GM19023 (cell line): ENCODE data around the gene PADI6.

Source experiments
- ATAC-seq: cut with Tn5 transposase; IDR thresholded peaks from one replicate; pipeline ENCODE4 v1.9.1; 2021; ENCODE audit warnings: mild to moderate bottlenecking, moderate library complexity; ENCODE audit not compliant: unreplicated experiment

Gene PADI6

GRCh38 chr1:17433261-17433660 lies 61.3 kb downstream of the PADI6 start:
- ATAC-seq: no peak

- no peak for ATAC-seq
These were observed 62.0 kb downstream of the PADI6 start for GRCh38 chr1:17434016-17434415.

GRCh38 chr1:17434601-17435000 lies 62.6 kb downstream of the PADI6 start:
- ATAC-seq: no peak

- ATAC-seq: no peak
These were observed 64.6 kb downstream of the PADI6 start for GRCh38 chr1:17436380-17437174.

- no peak for ATAC-seq
These were observed 65.2 kb downstream of the PADI6 start for GRCh38 chr1:17437260-17437579.

GRCh38 chr1:17437580-17438317 lies 65.8 kb downstream of the PADI6 start:
- no peak for ATAC-seq

- no peak for ATAC-seq
These were observed 66.6 kb downstream of the PADI6 start for GRCh38 chr1:17438318-17439249.

GRCh38 chr1:17439250-17440073 lies 67.5 kb downstream of the PADI6 start, which contains the start of gene RCC2:
RCC2 (minus strand) TSS chr1:17439677; CDS start chr1:17438514, 1,163 bp downstream.
- ATAC-seq: peak; percentile 44

- ATAC-seq: no peak
These were observed 68.3 kb downstream of the PADI6 start for GRCh38 chr1:17440074-17440826.

GRCh38 chr1:17440827-17441168 lies 68.8 kb downstream of the PADI6 start:
- ATAC-seq: no peak

GRCh38 chr1:17441265-17441992 lies 69.4 kb downstream of the PADI6 start:
- ATAC-seq: no peak

- no peak for ATAC-seq
These were observed 70.0 kb downstream of the PADI6 start for GRCh38 chr1:17441993-17442357.

GRCh38 chr1:17442841-17443240 lies 70.8 kb downstream of the PADI6 start:
- ATAC-seq: no peak

GRCh38 chr1:17447501-17447992 lies 75.6 kb downstream of the PADI6 start:
- ATAC-seq: no peak
